SK-N-SH (cell line): ENCODE measurements around the gene TBXA2R.

Experiments used
- CTCF ChIP-seq: fragments of 200-600 bp; sonication (generic); IDR thresholded peaks from 2 replicates; pipeline ENCODE4 v1.6.1; 2017; ENCODE audit warnings: antibody characterized with exemption, mild to moderate bottlenecking, moderate library complexity
- EP300 ChIP-seq, 2 experiments: IDR thresholded peaks; 2 replicates each; pipeline versions ENCODE4 v1.4.0 to v1.6.1; 2012; ENCODE audit warnings: borderline replicate concordance in 1 of 2, low read depth in 1 of 2, low read length in 1 of 2
- EZH2phosphoT487 ChIP-seq: fragments of 200-600 bp; sonication (generic); IDR thresholded peaks from 2 replicates; pipeline ENCODE4 v1.6.1; 2017; ENCODE audit warnings: low read depth, mixed run types, mild to moderate bottlenecking, antibody characterized with exemption, moderate library complexity, borderline replicate concordance
- GABPA ChIP-seq: IDR thresholded peaks from 2 replicates; pipeline ENCODE4 v1.4.0; 2012; ENCODE audit warnings: low read depth, mild to moderate bottlenecking
- PBX3 ChIP-seq: IDR thresholded peaks from 2 replicates; pipeline ENCODE4; 2012
- RAD21 ChIP-seq: IDR thresholded peaks from 2 replicates; pipeline ENCODE4 v1.6.1; 2012; ENCODE audit warnings: mild to moderate bottlenecking, low read length
- REST ChIP-seq: IDR thresholded peaks from 2 replicates; pipeline ENCODE4 v1.6.1; 2012; ENCODE audit warnings: mild to moderate bottlenecking, low read depth, low read length, moderate library complexity
- RFX5 ChIP-seq: IDR thresholded peaks from 2 replicates; pipeline ENCODE4 v1.6.1; 2012; ENCODE audit warnings: mild to moderate bottlenecking, improper control_type of control experiment, low read length
- TAF1 ChIP-seq: IDR thresholded peaks from 2 replicates; pipeline ENCODE4 v1.6.1; 2012; ENCODE audit warnings: low read depth, mild to moderate bottlenecking, low read length, moderate library complexity, borderline replicate concordance
- TCF12 ChIP-seq: IDR thresholded peaks from 2 replicates; pipeline ENCODE4 v1.4.0; 2012
- ZBTB33 ChIP-seq: IDR thresholded peaks from 2 replicates; pipeline ENCODE4 v1.4.0; 2012; ENCODE audit warnings: low read depth, borderline replicate concordance

- TF ChIP-seq TAF1, result no peak
- no peak for TF ChIP-seq CTCF
- no peak for TF ChIP-seq RAD21
- TF ChIP-seq GABPA, result no peak
- TF ChIP-seq ZBTB33, result no peak
- TF ChIP-seq EZH2phosphoT487, result no peak
- no peak for TF ChIP-seq PBX3
- no peak for TF ChIP-seq REST
- TF ChIP-seq RFX5, result no peak
- TF ChIP-seq EP300 (IDR thresholded peaks at IDR 0.05; ENCODE audit: borderline replicate concordance in 1 of 2, low read depth in 1 of 2, low read length in 1 of 2), result no peak
- no peak for TF ChIP-seq TCF12
These were observed 35.6 kb upstream of the TBXA2R start for GRCh38 chr19:3642296-3642695.
